Panc1 (cell line): ENCODE measurements around the gene ZMIZ2. TPM values are rescaled to one million over a fixed set of nuclear protein-coding genes. Genes with fewer than 3 reads are reported as not detected.

ENCODE experiments used
- ATAC-seq: fragments of 200-7000 bp; cut with Tn5 transposase; 2 replicates; pipeline ENCODE4 v1.9.1; 2020; ENCODE audit warnings: mild to moderate bottlenecking, moderate library complexity
- BruUV-seq: library from RNA; stranded (reverse); fragments of 400-500 nt; replicated peaks from 2 replicates; lab custom pipeline; 2021; lab: Mats Ljungman, UMichigan
- CTCF ChIA-PET: fragments of 300-600 bp; sonication (Branson Sonifier 250); formaldehyde crosslinking; loops from one replicate; lab custom pipeline; 2022; ENCODE audit warnings: antibody characterized with exemption; lab: Charles Lee
- POLR2A ChIA-PET: fragments of 300-600 bp; sonication (Branson Sonifier 250); formaldehyde crosslinking; loops from one replicate; lab custom pipeline; 2022; ENCODE audit warnings: antibody characterized with exemption; lab: Charles Lee
- DNase-seq: peaks from one replicate; pipeline ENCODE4 v3.0.0-alpha.2; 2010; ENCODE audit warnings: low read depth, low spot score
- H3K27ac ChIP-seq: 2 replicates; pipeline ENCODE4 v1.5.1; 2011; ENCODE audit warnings: mild to moderate bottlenecking, low read length, inconsistent platforms
- H3K27me3 ChIP-seq: fragments of 200-500 bp; sonication (Bioruptor generic); 2 replicates; pipeline ENCODE4 v1.6.0; 2014; ENCODE audit warnings: low read length, inconsistent platforms; ENCODE audit not compliant: control insufficient read depth, insufficient read depth
- H3K36me3 ChIP-seq: fragments of 200-500 bp; sonication (Bioruptor generic); 2 replicates; pipeline ENCODE4 v1.5.1; 2014; ENCODE audit warnings: inconsistent platforms, mild to moderate bottlenecking, low read length, moderate library complexity; ENCODE audit not compliant: control insufficient read depth, insufficient read depth
- H3K4me1 ChIP-seq: 2 replicates; pipeline ENCODE4 v1.5.1; 2011; ENCODE audit warnings: inconsistent platforms, mild to moderate bottlenecking, low read length, moderate library complexity; ENCODE audit not compliant: control insufficient read depth, insufficient read depth
- H3K4me3 ChIP-seq, 2 experiments: 2 replicates each; pipeline ENCODE4 v1.5.1; 2011 to 2012; ENCODE audit warnings: low read depth in 2 of 2, low read length in 2 of 2, mild to moderate bottlenecking in 2 of 2, inconsistent platforms in 1 of 2, moderate library complexity in 1 of 2
- H3K9me3 ChIP-seq: fragments of 200-500 bp; sonication (Bioruptor generic); 2 replicates; pipeline ENCODE4 v1.5.1; 2014; ENCODE audit warnings: low read depth, mild to moderate bottlenecking, inconsistent platforms, low read length, moderate library complexity; ENCODE audit not compliant: control insufficient read depth, insufficient read depth
- POLR2AphosphoS5 ChIP-seq: IDR thresholded peaks from 2 replicates; pipeline ENCODE4 v1.6.1; 2012; ENCODE audit warnings: mild to moderate bottlenecking, low read depth, low read length, moderate library complexity
- SIN3A ChIP-seq: IDR thresholded peaks from 2 replicates; pipeline ENCODE4 v1.6.1; 2012; ENCODE audit warnings: low read depth, mild to moderate bottlenecking, low read length, moderate library complexity, borderline replicate concordance; ENCODE audit not compliant: insufficient read depth
- TCF7L2 ChIP-seq: IDR thresholded peaks from 2 replicates; pipeline ENCODE4 v1.6.1; 2011; ENCODE audit warnings: mild to moderate bottlenecking, low read depth, low read length, inconsistent platforms
- in situ Hi-C: cut with HindIII; loops from 2 replicates; pipeline ENCODE4 v1.10.0; 2016; ENCODE audit warnings: low sequenced_read_pairs, low pct_unique_long_range_greater_than_20kb
- intact Hi-C: fragments of 100-400 bp; cut with micrococcal nuclease; formaldehyde crosslinking; loops from one replicate; pipeline ENCODE4 v1.10.0; 2022; ENCODE audit not compliant: unreplicated experiment
- total RNA-seq: library from RNA; stranded (reverse); gene quantifications from one replicate; pipeline ENCODE4 v1.2.1, GENCODE V29; 2021; ENCODE audit not compliant: unreplicated experiment
- TF ChIP-seq, protein P1 (sequence below), 2 experiments: IDR thresholded peaks; 2 replicates each; pipeline ENCODE4 v1.6.1; 2011 to 2012; ENCODE audit warnings: low read depth in 2 of 2, control low read depth in 1 of 2, low read length in 1 of 2, mild to moderate bottlenecking in 1 of 2, moderate library complexity in 1 of 2; ENCODE audit not compliant: insufficient read depth in 1 of 2
- TF ChIP-seq, protein P2 (sequence below): fragments of 450-650 bp; IDR thresholded peaks from 2 replicates; pipeline ENCODE4 v1.5.1; 2017; ENCODE audit warnings: mild to moderate bottlenecking

The ZMIZ2 gene
- total RNA-seq, 1 experiment from 2014 or later, result 137 TPM

DNA sequence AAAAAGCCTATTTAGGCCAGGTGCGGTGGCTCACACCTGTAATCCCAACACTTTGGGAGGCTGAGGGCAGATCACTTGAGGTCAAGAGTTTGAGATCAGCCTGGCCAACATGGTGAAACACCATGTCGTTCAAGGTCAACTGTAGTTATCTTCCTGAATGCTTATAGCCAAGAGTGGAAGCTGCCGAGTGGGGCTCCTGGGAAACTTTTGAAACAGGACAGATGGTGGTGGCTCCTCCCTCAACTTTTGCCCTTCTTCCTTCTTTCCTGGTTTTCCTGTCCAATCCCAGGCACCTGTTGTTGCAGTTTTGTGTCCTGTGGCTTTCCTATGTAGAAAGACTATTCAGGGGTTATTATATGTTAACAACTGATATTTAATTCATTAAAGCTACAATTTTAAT, 39.1 kb downstream of the ZMIZ2 start:
- H3K27ac ChIP-seq, result no peak overlapping the region
- CTCF ChIA-PET, result no interaction called here
- peaks cover 7% of the 10 kb centered on the region for H3K9me3 ChIP-seq
- DNase-seq, result no peak
- ATAC-seq, result no peak
- TF ChIP-seq, protein P1, sequence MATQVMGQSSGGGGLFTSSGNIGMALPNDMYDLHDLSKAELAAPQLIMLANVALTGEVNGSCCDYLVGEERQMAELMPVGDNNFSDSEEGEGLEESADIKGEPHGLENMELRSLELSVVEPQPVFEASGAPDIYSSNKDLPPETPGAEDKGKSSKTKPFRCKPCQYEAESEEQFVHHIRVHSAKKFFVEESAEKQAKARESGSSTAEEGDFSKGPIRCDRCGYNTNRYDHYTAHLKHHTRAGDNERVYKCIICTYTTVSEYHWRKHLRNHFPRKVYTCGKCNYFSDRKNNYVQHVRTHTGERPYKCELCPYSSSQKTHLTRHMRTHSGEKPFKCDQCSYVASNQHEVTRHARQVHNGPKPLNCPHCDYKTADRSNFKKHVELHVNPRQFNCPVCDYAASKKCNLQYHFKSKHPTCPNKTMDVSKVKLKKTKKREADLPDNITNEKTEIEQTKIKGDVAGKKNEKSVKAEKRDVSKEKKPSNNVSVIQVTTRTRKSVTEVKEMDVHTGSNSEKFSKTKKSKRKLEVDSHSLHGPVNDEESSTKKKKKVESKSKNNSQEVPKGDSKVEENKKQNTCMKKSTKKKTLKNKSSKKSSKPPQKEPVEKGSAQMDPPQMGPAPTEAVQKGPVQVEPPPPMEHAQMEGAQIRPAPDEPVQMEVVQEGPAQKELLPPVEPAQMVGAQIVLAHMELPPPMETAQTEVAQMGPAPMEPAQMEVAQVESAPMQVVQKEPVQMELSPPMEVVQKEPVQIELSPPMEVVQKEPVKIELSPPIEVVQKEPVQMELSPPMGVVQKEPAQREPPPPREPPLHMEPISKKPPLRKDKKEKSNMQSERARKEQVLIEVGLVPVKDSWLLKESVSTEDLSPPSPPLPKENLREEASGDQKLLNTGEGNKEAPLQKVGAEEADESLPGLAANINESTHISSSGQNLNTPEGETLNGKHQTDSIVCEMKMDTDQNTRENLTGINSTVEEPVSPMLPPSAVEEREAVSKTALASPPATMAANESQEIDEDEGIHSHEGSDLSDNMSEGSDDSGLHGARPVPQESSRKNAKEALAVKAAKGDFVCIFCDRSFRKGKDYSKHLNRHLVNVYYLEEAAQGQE (IDR thresholded peaks at IDR 0.05; ENCODE audit: insufficient read depth in 1 of 2, low read depth in 2 of 2, low read length in 1 of 2), result no peak
- TF ChIP-seq, protein P2, sequence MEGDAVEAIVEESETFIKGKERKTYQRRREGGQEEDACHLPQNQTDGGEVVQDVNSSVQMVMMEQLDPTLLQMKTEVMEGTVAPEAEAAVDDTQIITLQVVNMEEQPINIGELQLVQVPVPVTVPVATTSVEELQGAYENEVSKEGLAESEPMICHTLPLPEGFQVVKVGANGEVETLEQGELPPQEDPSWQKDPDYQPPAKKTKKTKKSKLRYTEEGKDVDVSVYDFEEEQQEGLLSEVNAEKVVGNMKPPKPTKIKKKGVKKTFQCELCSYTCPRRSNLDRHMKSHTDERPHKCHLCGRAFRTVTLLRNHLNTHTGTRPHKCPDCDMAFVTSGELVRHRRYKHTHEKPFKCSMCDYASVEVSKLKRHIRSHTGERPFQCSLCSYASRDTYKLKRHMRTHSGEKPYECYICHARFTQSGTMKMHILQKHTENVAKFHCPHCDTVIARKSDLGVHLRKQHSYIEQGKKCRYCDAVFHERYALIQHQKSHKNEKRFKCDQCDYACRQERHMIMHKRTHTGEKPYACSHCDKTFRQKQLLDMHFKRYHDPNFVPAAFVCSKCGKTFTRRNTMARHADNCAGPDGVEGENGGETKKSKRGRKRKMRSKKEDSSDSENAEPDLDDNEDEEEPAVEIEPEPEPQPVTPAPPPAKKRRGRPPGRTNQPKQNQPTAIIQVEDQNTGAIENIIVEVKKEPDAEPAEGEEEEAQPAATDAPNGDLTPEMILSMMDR, result no peak
- TF ChIP-seq SIN3A, result no peak
- no peak for TF ChIP-seq POLR2AphosphoS5
- TF ChIP-seq TCF7L2, result no peak
- no peaks in the 10 kb centered on the region for H3K27me3 ChIP-seq
- H3K4me1 ChIP-seq, result 0 out of 2 replicates have a peak, but pooled peaks cover 2% of the 10 kb centered on the region
- no TSS peak for BruUV-seq
- POLR2A ChIA-PET, result no interaction called here
- in situ Hi-C loops (no loop called here), intact Hi-C loops (no loop called here)
- H3K4me3 ChIP-seq, result no peak overlapping the region
- H3K36me3 ChIP-seq, result no peaks in the 10 kb centered on the region

DNA sequence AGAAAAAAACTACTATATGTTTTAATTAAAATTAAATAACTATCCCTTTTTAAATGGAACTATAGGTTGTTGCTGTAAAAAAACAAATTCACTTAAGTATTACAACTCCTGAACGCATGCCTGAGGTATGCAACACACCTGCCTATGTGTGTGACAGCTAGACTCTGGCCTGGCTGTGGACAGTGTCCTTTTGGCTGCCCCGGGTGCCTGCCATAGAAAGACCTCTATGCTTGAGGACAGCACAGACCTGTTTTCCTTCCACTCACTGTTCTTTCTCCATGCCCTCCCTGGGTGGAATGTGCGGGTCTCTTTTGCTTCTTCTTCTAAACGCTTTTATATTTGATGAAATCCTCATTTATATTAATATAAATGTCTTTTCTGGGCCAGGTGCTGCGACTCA, 41.3 kb downstream of the ZMIZ2 start:
- in situ Hi-C loops (no loop called here), intact Hi-C loops (no loop called here)
- DNase-seq, result no peak
- Histone ChIP-seq H3K4me3 (no peak overlapping the region), H3K9me3 (no peaks in the 10 kb centered on the region), H3K36me3 (no peaks in the 10 kb centered on the region), H3K4me1 (peaks cover 10% of the 10 kb centered on the region), H3K27ac (no peak overlapping the region), H3K27me3 (no peaks in the 10 kb centered on the region)
- ATAC-seq, result no peak
- BruUV-seq, result no TSS peak
- TF ChIP-seq POLR2AphosphoS5 (no peak), TCF7L2 (no peak), SIN3A (no peak)
- TF ChIP-seq, protein P2, result no peak
- TF ChIP-seq, protein P1 (IDR thresholded peaks at IDR 0.05; ENCODE audit: insufficient read depth in 1 of 2, low read depth in 2 of 2, low read length in 1 of 2), result no peak
- CTCF ChIA-PET, result no interaction called here
- POLR2A ChIA-PET, result interaction anchor here (0.7 kb wide), 1 partner anchor 234 kb away, joined by 4 read pairs; no protein-coding TSS in a partner anchor
